ENCODE data around the gene MAP3K19. TPM values are rescaled to one million over a fixed set of nuclear protein-coding genes. Genes with fewer than 3 reads are reported as not detected.

Gene MAP3K19
- total RNA-seq, 1 experiment from 2014 or later, result not detected

GRCh38 chr2:135093670-135094330 lies 46.6 kb upstream of the MAP3K19 start:
- no peak overlapping the region for H3K27ac ChIP-seq (ENCODE audit: low read length)
- ATAC-seq (no peak), DNase-seq (ENCODE audit: low read depth, low spot score) (no peak)
- H3K4me1 ChIP-seq (ENCODE audit: control insufficient read depth, insufficient read depth, low read length), result no peaks in the 10 kb centered on the region
- ChIA-PET POLR2A (no interaction called here), CTCF (no interaction called here)
- no peaks in the 10 kb centered on the region for H3K27me3 ChIP-seq (ENCODE audit: control insufficient read depth, insufficient read depth, low read length)
- TF ChIP-seq POLR2AphosphoS5 (IDR thresholded peaks at IDR 0.05; ENCODE audit: low read depth, low read length), result no peak
- TF ChIP-seq REST (IDR thresholded peaks at IDR 0.05; ENCODE audit: insufficient read depth in 1 of 2, low read depth in 2 of 2, low read length in 1 of 2), result no peak
- no peak for TF ChIP-seq SIN3A (IDR thresholded peaks at IDR 0.05; ENCODE audit: borderline replicate concordance, insufficient read depth, low read depth, low read length)
- TF ChIP-seq, protein P1, sequence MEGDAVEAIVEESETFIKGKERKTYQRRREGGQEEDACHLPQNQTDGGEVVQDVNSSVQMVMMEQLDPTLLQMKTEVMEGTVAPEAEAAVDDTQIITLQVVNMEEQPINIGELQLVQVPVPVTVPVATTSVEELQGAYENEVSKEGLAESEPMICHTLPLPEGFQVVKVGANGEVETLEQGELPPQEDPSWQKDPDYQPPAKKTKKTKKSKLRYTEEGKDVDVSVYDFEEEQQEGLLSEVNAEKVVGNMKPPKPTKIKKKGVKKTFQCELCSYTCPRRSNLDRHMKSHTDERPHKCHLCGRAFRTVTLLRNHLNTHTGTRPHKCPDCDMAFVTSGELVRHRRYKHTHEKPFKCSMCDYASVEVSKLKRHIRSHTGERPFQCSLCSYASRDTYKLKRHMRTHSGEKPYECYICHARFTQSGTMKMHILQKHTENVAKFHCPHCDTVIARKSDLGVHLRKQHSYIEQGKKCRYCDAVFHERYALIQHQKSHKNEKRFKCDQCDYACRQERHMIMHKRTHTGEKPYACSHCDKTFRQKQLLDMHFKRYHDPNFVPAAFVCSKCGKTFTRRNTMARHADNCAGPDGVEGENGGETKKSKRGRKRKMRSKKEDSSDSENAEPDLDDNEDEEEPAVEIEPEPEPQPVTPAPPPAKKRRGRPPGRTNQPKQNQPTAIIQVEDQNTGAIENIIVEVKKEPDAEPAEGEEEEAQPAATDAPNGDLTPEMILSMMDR (IDR thresholded peaks at IDR 0.05), result 0 out of 2 replicates have a peak, but pooled peaks have one; percentile 4
- no peak for TF ChIP-seq TCF7L2 (IDR thresholded peaks at IDR 0.05; ENCODE audit: low read depth, low read length)
- in situ Hi-C loops (cut with HindIII; ENCODE audit: low pct_unique_long_range_greater_than_20kb, low sequenced_read_pairs) (no loop called here), intact Hi-C loops (cut with micrococcal nuclease; ENCODE audit: unreplicated experiment) (no loop called here)
- no peaks in the 10 kb centered on the region for H3K9me3 ChIP-seq (ENCODE audit: control insufficient read depth, insufficient read depth, low read depth, low read length)
- peaks cover 8% of the 10 kb centered on the region for H3K36me3 ChIP-seq (ENCODE audit: control insufficient read depth, insufficient read depth, low read length)
- no TSS peak for BruUV-seq (replicated peaks)
- H3K4me3 ChIP-seq (ENCODE audit: low read depth in 2 of 2, low read length in 2 of 2), result no peak overlapping the region

DNA sequence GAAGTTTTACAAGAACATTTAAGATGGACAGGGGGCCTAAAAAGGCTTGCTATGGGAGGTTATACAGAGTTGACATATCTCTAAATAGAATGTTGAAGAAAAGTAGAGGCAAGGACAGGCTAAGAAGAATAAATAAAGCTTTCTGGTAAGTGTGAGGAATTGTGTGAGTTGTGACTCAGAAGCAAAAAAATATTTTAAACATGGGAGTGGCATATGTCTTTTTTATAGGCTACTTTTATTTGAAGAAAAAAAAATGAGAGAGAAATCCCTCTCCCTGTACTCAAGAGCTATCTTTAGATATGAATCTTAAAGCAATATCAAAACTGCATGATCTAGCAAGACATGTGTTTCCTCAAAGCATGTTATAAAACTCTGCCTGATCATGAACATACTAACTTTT lies 45.9 kb upstream of the MAP3K19 start:
- DNase-seq (ENCODE audit: low read depth, low spot score), result no peak
- CTCF ChIA-PET, result no interaction called here
- intact Hi-C loops (cut with micrococcal nuclease; ENCODE audit: unreplicated experiment), result no loop called here

More for the DNA sequence above, 45.9 kb upstream of the MAP3K19 start:
- POLR2A ChIA-PET, result no interaction called here
- Histone ChIP-seq H3K9me3 (ENCODE audit: control insufficient read depth, insufficient read depth, low read depth, low read length) (no peaks in the 10 kb centered on the region), H3K27me3 (ENCODE audit: control insufficient read depth, insufficient read depth, low read length) (no peaks in the 10 kb centered on the region), H3K27ac (ENCODE audit: low read length) (no peak overlapping the region), H3K4me1 (ENCODE audit: control insufficient read depth, insufficient read depth, low read length) (no peaks in the 10 kb centered on the region), H3K4me3 (ENCODE audit: low read depth in 2 of 2, low read length in 2 of 2) (no peak overlapping the region), H3K36me3 (ENCODE audit: control insufficient read depth, insufficient read depth, low read length) (peaks cover 8% of the 10 kb centered on the region)
- in situ Hi-C loops (cut with HindIII; ENCODE audit: low pct_unique_long_range_greater_than_20kb, low sequenced_read_pairs), result no loop called here
- no peak for TF ChIP-seq REST (IDR thresholded peaks at IDR 0.05; ENCODE audit: insufficient read depth in 1 of 2, low read depth in 2 of 2, low read length in 1 of 2)
- no peak for TF ChIP-seq TCF7L2 (IDR thresholded peaks at IDR 0.05; ENCODE audit: low read depth, low read length)
- no peak for TF ChIP-seq POLR2AphosphoS5 (IDR thresholded peaks at IDR 0.05; ENCODE audit: low read depth, low read length)
- TF ChIP-seq SIN3A (IDR thresholded peaks at IDR 0.05; ENCODE audit: borderline replicate concordance, insufficient read depth, low read depth, low read length), result no peak
- TF ChIP-seq, protein P1 (IDR thresholded peaks at IDR 0.05), result no peak
- no peak for ATAC-seq
- no TSS peak for BruUV-seq (replicated peaks)

All from Panc1 (cell line).